EH (cell line): ENCODE measurements around the gene SVOP.
A peak's percentile ranks its signal among the peaks of the same experiment; 100 is the strongest.

Source experiments
- DNase-seq: peaks from one replicate; pipeline ENCODE4 v3.0.0-alpha.2; 2015; ENCODE audit warnings: low read depth

The SVOP gene

DNA sequence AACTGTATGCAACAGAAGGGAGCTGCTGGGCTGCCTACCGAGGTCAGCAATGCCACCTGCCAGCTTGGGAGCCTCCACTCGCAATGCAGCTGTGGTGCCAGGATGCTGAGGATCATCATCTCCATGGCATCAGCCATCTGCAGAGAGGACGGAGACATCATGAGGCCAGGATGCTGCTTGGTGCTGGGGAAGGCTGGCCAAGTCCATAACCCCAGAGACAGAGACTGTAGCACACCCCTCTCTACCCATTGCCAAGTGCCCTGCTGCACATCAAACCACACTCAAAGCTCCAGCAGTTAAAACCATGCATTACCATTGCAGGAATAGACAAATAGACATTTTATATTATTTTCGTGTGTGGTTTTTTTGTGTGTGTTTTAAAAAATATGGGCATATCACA lies 43.5 kb downstream of the SVOP start:
- DNase-seq, result no peak

DNA sequence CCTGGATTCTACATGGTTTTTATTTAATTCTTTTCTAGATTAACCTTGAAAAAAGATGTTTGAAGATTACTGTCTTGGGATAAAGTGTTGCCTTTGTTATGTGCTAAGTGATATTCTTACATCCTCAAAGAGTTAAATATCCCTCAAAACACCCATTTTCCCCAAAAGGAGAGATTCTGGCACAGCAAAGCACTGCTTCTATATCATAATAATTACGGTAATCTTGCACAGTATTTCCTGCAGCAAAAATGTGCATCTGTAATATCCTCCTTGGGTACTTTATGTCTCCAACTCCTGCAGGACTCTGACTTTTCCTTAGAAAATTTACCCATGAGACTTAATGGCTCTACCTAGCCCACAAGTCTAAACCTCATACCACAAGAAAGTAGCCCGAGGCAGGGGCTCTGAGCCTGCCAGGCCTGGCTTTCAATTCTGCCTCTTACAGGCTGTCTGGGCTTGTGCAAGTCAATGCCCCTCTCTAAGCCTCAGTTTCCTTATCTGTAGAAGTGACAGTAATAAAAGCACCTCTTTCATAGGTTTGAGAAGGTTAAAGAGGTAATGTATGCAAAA lies 45.8 kb downstream of the SVOP start:
- DNase-seq, result peak; percentile 4

DNA sequence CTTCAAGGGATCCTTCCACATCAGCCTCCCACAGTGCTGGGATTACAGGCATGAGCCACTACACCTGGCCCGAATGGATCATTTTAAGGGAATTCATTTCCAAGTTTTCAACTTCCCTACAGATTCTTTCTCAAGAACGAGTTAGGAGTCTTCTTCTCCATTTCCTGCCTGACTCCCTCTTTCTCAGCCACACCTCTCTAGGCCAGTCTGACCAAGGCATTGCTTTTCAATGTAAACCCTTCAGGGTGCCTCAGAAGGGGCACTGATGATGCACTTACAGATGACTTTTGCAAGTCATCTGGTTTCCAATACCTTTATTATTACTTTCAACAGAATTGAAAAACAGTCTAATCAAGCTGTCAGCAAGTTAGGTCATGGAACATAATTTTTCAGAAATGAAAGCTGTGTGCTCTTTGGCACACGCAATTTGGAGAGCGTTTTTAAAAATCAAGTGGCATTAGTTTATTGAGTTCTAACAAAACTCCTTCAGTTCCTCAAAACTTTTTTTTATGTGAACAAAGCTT lies 47.2 kb downstream of the SVOP start:
- no peak for DNase-seq

DNA sequence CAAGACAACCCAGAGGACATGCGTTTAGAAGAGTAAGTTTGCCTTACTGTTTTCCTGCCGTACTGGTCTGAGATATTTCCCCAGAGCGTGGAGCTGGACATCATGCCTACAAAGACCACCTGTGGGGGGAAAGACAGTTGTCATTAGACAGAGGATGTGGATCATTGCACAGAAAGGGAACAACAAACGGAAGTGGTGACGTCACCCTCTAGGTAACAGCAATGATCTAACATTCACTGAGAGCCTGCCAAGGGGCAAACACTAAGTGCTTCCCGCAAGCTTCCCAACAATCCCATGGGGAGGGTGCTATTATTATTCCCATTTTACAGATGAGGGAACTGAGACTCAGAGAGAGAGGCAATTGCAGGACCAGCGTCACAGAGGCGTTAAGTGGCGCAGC lies 48.5 kb downstream of the SVOP start:
- DNase-seq, result no peak

DNA sequence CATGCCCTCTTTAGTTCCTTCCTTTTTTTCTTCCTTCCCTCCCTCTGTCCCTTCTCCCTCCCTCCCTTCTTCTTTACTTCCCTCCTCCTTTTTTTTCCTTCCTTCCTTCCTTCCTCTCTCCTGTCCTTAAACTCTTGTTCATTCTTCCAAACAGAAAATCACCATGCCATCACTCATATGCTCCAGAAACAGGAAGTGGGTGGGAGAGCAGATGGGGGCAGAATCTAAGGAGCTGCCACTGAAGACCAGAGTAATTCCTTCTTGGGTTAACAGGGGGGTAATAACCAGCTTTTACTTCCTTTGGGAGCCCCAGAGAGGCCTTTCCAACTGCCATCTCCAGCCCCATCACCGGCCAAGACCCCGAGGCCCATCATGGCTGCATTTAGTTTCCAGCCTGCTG lies 51.2 kb downstream of the SVOP start:
- DNase-seq, result no peak

DNA sequence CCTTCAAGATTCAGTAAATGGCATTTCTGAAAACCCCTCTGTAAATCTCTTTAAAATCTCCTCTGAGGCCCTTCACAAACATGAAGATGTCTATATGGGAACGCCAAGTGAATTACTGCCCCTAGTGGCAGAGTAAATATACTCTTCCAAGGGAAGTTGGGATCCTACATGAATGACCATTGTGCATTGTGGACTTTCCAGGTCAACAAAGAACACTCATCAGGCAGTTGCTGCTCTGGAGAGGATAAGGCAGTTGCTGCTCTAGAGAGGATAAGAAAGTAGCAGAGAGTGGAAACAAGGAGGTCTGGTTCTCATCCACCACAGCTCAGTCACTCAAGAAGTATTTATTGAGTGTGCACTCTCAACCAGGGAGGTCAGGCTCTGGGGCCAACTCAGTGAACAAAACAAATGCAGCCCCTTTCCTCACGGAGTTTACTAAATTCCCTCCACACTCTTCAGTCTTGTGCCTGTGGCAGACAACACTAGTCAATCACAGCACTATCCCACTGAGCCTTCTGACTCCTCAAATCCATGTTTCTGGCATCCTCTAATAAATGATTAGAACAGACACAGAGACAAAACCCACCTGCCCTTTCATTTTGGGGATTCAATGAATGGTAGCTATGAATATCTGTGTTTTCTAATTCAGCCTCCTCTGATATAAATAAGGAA lies 52.9 kb downstream of the SVOP start:
- peak; percentile 4 for DNase-seq

DNA sequence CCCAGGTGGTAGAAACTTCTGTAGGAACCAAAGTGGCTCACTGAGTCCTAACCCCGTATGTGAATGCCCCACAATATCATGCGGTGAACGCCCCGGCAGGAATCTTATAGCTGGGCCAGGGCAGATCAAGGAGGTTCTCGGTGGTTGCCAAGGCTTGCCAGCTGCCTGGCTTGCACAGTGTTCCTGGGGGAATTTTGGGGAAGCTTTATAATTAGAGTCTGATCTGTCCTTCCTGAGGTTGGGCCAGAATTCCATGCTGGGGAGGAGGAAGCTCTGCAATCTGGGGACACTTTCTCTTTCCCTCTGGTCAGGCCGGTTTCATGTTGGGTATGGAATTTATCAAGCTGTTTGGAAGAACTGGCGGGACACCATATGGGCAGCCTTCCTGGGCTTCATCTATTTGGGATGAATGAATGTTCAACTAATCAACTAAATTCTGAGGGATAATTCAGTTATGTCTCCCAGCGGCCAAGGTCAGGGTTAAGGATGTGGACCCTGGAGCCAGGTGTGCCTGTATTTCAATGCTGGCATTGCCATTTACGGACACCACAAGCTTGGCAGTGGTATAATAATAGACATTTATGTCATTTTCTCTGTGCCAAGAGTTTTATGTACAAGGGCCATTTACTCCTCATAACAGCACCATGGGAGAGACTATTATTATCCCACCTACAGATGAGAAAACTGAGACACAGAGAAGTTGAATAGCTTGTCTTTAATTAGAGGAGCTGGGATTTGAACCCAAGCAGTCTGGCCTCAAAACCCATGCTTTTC lies 54.3 kb downstream of the SVOP start:
- DNase-seq, result no peak

DNA sequence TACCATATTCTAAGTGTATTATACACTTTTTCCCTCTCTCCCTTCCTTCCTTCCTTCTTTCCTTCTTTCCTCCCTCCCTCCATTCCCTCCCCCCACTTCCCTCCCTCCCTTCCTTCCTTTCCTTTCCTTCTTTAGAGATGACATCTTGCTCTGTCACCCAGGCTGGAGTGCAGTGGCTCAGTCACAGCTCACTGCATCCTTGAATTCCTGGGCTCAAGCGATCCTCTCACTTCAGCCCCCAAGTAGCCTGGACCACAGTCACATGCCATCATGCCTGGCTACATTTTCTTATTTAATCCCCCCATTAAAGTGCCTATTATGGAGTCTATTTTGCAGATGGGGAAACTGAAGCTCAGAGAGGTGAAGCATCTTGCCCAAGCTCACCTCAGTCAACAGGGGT lies 55.0 kb downstream of the SVOP start:
- no peak for DNase-seq

DNA sequence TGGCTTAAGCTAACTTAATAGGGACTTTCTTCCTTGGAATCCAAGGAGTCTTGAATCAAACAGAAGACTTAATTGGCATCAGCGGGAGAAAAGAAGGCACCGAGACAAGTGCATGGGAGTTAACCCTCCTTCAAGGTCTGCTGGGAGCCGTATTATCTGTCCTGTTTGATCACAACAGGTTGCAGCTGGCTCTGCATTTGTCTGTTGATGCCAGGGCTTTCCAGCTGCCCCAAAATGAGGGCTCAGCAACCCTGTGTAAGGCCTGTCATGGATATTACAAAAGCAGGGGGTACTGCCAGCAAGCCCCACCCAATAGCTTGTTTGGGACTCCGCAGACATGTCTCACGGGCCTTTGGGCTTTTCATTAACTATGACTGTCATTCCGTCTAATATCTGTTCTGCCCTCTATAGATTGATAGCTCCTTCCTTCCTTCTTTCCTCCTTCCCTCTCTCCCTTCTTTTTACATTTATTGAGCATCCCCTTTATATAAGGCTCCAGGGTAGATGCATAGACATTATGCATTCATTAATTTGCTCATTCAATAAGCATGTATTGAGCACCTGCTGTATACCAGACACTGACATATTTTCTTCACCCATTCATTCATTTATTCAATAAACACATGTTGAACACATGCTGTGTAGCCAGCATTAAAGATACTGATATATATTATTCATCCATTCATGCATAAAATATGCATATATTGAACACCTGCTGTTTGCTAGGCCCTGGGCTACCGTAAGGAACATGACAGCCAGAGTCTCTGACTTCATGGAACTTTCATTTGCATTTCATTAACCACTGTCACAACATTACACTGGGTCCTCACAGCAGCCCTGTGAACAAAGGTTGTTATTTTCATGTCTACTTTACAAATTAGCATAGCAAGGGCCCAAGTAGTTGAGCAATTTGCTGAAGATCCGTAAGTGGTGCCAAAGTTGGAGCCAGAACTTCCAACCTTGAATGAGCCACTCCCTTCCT lies 56.2 kb downstream of the SVOP start:
- DNase-seq, result no peak

DNA sequence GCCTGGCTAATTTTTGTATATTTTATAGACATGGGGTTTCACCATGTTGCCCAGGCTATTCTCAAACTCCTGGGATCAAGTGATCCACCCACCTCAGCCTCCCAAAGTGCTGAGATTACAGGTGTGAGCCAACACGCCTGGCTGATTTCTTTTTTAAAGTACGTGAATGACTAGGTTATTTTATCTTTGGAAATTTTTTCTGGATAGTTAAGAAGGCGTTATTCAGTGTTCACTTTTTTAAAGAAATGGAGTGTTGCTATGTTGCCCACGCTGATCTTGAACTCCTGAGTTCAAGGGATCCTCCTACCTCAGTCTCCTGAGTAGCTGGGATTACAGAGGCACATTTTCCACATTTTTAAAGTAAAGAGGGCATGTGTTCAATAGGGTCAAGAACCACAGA lies 58.6 kb downstream of the SVOP start:
- DNase-seq, result no peak

DNA sequence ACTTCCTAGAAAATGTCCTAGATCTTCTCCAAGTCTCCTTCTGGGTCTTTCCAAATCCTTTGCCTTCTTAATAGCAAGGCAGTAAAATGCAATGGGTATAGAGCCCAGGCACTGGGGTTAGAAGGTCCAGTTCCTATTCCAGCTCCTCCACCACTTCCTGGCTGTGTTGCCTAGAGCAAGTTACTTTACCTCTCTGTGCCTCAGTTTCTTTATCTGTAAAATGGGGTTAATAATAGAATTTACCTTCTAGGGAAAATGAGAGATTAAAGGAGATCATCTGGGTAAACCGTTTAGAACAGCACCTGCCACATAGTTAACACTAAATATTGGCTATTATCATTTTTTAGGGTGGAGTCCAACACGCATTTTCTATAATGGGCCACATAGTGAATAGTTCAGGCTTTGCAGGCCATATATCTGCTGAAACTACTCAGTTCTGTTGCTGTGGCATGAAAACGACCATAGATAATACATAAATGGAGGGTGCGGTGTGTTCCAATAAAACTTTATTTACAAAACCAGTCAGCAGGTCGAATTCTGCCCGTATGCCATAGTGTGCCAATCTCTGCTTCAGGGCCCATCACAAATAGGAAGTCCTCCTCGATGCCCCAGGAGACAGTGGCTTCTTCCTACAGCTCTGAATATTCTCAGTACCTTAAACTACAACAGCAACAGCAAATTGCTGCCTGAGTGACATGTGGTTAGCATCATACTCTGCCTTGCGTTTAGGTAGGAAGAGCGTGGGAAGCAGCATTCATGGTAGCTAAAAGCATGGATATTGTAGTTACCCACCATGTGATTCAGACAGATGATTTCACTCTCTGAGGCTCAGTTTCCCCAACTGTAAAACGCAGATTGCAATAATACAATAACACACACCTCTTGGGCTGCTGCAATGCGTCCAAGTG lies 60.9 kb downstream of the SVOP start:
- DNase-seq, result no peak

DNA sequence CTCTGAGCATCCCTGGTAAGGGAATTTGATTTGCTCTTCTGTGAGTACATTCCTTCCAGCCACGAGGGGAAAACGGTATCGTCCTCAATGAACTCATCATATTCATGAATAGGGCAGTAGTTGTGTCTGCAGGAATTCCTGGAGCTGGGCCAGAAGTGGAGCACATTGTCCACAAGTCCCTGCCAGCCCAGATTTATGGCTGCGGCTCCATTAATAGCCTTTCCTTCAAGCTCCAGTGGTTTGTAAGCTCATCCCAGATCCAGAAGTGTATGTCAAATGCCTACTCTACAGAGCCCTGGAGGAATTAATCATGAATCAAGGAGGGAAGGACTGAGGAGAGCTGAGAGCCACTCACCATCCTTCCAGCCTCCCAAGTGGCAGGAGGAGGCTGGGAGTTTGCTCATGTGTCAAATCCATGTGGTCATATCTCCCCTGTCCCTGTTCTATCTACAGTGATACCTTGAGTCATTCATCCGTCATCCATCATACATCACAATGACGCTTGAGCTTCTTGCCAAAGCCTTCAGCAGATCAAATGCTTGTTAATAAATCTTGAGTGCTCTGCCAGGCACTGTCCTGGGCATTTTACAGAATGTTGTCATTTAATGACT lies 65.5 kb downstream of the SVOP start:
- peak; percentile 58 for DNase-seq

DNA sequence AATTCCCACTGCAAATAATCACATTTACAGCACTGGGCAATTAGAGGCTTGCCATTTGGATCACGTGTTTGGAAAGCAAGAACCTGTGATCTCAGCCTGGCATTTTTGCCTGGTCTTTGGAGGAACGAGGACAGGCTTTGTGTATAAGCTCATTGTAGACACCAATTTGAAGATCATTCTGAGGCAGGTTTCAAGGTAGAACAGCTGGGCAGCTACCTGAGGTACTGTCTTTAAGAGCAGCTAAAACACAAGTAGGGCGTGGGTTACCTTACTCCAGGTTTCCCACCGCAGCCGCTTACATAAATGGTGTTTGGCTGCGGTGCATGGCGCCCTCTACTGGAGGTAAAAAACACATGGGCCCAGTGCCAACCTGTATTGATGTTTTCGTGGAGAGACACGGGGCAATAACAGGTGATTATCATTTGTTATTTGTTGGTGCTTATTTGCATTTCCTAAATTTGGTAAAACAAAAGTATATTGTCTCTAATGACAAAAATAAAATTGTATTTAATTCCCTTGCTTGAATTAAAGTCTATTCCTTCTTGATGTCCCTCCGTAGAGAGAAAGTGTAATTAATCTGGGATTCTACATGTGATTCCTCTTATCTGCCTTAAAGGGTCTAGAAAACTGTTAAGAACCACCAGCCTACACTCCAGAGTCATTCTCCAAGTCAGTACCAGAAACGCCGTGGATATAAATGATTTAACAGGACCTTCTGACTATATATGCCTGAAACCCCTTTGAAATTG lies 69.7 kb downstream of the SVOP start:
- peak; percentile 60 for DNase-seq

DNA sequence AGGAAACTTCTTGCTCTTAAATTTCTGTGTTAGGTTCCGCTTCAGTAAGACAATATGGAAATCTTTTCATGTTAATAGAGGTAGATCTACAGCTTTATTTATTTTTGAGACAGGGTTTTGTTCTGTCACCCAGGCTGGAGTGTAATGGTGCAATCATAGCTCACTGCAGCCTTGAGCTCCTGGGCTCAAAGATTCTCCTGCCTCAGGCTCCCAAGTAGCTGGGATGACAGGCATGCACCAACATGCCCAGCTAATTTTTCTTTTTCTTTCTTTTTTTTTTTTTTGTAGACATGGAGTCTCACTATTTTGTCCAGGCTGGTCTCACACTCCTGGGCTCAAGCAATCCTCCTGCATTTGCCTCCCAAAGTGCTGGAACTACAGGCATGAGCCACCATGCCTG lies 70.9 kb downstream of the SVOP start:
- DNase-seq, result no peak

DNA sequence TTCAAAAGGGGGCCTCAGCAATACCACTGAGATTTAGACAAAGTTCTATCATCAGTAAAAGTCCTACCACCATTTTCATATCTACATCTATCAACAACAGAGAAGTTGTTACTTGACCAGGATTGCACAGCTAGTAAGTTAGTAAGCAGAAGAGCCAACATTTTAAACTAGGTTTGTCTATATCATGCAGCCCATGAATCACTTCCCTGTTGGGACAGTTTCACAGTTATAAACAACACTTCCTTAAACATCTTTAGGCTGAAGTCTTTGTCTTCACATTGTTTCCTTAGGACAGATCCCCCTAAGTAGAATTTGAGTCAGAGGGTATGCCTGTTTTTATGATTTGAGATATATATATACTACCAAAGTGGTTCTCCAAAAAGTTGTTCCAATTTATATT lies 72.5 kb downstream of the SVOP start:
- no peak for DNase-seq

DNA sequence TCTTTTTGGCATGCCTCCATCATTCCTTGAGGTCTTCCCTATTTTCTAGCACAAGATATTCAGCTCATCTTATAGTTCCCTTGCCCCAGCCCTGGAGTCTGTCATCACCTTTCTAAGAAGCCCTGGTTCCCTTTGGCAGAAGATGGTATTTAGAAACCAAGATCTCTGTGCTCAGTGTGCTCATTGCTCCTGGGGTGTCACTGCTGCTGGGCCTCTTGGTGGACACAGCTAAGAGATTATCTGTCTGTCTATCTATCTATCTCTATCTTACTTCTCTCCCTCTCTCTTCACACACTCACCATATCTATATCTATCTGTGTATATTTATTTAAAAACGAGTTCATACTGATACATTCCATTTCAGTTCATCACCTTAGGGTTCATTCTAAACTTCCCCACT lies 73.8 kb downstream of the SVOP start:
- no peak for DNase-seq

DNA sequence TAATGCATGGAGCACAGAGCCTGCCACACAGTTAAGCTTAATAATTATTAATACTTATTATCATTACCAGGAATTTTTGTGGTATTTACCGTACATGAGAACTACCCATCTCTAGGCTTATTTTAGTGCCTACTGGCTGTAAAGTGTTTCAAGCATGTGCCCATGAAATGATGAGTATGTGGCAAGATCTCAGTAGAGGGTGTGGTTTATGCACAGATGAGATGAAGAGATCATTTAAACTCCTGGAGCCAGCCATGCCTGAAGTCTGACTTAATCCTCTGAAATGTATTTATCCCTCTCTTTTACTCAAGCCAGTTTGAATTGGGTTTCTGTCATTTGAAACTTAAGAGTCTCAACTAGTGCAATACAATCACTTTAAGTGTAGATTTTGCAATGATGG lies 80.7 kb downstream of the SVOP start:
- DNase-seq, result no peak

DNA sequence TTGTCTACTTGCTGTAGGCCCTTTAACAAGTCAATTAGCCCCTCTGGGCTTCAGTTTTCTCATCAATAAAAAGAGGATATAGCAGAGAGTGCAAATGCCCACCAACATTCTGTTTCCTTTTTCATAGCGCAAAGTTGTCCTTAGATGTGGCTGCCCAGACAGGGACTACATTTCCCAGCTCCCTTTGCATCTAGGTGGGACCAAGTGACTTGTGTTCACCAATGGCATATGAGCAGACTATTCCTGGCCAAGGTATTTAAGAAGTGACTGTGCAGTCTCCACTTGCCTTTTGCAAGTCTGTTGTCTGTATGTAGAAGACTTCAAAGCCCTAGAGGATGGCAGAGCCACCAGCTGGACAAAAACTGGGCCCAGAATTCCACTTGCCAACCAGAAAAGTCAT lies 81.3 kb downstream of the SVOP start:
- peak; percentile 44 for DNase-seq

DNA sequence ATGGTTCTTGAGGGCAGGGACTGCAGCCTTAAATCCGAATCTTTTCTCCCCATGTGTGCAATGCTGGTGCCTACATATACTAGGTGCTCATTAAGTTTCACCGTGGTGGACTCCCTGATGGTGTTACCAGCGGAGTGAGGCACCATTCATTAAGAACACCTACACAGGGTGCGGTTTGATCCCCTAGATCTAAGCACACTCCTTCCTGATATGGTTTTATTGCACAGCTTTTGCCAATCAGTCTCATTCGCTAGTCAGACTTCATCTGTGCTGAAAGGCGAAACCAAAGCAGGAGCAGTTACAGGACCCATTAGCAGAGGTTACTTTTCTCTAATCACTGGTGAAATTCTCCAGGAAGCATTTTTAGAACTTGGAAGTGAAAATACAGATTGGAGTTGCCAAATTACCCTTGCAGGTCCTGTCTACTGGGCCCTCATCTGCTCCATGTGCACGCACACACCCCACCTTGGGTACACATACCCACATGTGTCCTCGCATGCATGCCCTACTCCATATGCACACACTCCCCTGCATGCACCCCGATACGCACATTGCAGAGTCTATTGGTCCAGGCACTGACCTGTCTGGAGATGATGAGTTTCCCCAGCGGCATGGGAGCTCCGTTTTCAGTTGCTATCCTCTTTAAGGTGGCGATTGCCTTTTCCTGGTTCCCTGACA lies 82.5 kb downstream of the SVOP start:
- DNase-seq, result no peak
